Vagina (tissue), 2 donors: ENCODE data around the gene CCL5.

Experiments
- CTCF ChIP-seq, 3 experiments: fragments of 450-650 bp in 2 of 3; fragments of 200-600 bp in 1 of 3; sonication (generic) in 1 of 3; IDR thresholded peaks; one replicate each; pipeline ENCODE4 v1.5.1; 2017 to 2019; ENCODE audit warnings: antibody characterized with exemption in 3 of 3, mild to moderate bottlenecking in 2 of 3, moderate library complexity in 2 of 3
- POLR2A ChIP-seq, 2 donors: fragments of 450-650 bp; IDR thresholded peaks; one replicate each; pipeline ENCODE4 v1.6.1; 2017; ENCODE audit warnings: antibody characterized with exemption in 2 of 2, mild to moderate bottlenecking in 2 of 2, moderate library complexity in 2 of 2

DNA sequence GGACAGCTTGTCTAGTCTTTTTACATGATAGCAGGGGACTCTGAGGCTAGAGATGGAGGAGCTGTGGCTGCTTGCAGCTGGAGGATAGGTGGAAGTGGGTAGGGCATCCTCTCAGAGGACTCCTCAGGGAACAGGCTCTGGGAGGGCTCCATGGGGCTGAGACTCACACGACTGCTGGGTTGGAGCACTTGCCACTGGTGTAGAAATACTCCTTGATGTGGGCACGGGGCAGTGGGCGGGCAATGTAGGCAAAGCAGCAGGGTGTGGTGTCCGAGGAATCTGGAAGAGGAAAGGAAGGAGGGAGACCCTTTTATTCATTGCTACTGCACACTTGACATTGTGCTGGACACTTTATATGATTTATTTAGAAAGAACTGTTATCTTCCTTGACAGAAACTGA is 1.8 kb downstream of the CCL5 start:
- TF ChIP-seq CTCF (IDR thresholded peaks at IDR 0.05) (no peak), POLR2A (IDR thresholded peaks at IDR 0.05) (no peak)
